Activated naive CD8-positive, alpha-beta T cell (primary cell): ENCODE results near the gene DISC1.

Experiments
- H3K27ac Mint-ChIP-seq: one replicate; pipeline ENCODE4 v1.8.0; 2021; ENCODE audit warnings: mixed read lengths
- H3K27me3 Mint-ChIP-seq: one replicate; pipeline ENCODE4 v1.8.0; 2021; ENCODE audit warnings: mixed read lengths
- H3K36me3 Mint-ChIP-seq: one replicate; pipeline ENCODE4 v1.8.0; 2021; ENCODE audit warnings: mixed read lengths
- H3K4me1 Mint-ChIP-seq: one replicate; pipeline ENCODE4 v1.8.0; 2021; ENCODE audit warnings: low read depth, mixed read lengths
- H3K4me3 Mint-ChIP-seq: one replicate; pipeline ENCODE4 v1.8.0; 2021; ENCODE audit warnings: mild to moderate bottlenecking, mixed read lengths
- H3K9me3 Mint-ChIP-seq: one replicate; pipeline ENCODE4 v1.8.0; 2021; ENCODE audit warnings: low read depth, mixed read lengths

DISC1 gene

DNA sequence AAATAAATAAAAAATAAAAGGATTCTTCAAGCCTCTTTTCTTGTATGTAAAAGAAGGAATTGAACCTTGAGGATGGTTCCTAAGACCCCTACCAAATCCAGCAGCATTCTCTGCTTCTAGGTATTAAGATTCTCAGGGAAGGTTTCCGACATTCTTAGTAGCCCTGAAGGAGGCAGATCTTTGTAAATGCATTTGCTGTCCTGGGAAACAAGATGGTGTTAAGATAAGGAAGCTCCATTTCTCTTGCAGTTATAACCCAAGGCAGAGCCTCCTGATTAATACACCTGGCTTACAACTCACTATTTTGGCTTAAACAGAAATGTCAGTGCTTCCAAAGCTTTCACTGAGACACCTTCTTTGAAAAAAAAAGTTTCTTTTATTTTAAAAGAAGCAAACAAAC lies 393.8 kb downstream of the DISC1 start:
- H3K36me3 Mint-ChIP-seq, result peaks cover 8% of the 10 kb centered on the region
- H3K4me3 Mint-ChIP-seq, result no peak overlapping the region
- no peaks in the 10 kb centered on the region for H3K27me3 Mint-ChIP-seq
- no peaks in the 10 kb centered on the region for H3K4me1 Mint-ChIP-seq
- no peaks in the 10 kb centered on the region for H3K9me3 Mint-ChIP-seq
- H3K27ac Mint-ChIP-seq, result no peak overlapping the region

DNA sequence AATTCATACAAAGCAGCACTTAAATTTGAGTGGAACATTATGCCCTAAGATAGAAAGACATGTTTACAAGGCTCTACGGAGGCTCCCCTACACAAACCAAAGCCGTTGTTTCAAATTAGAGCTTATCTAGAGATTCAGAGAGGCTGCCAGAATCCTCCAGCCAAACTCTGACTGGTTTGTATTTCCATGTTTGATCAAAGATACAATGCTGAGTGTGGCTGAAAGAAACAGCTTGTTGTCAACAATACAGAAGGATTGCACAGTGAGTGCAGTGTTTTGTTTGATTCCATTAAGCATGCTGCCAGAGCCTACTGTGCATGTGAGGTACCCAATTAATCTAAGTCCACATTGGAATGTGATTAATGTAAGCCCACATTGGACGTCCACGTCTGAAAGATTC lies 402.7 kb downstream of the DISC1 start:
- no peaks in the 10 kb centered on the region for H3K27me3 Mint-ChIP-seq
- no peak overlapping the region for H3K4me3 Mint-ChIP-seq
- no peaks in the 10 kb centered on the region for H3K9me3 Mint-ChIP-seq
- no peaks in the 10 kb centered on the region for H3K4me1 Mint-ChIP-seq
- H3K27ac Mint-ChIP-seq, result no peak overlapping the region
- peaks cover 21% of the 10 kb centered on the region for H3K36me3 Mint-ChIP-seq

DNA sequence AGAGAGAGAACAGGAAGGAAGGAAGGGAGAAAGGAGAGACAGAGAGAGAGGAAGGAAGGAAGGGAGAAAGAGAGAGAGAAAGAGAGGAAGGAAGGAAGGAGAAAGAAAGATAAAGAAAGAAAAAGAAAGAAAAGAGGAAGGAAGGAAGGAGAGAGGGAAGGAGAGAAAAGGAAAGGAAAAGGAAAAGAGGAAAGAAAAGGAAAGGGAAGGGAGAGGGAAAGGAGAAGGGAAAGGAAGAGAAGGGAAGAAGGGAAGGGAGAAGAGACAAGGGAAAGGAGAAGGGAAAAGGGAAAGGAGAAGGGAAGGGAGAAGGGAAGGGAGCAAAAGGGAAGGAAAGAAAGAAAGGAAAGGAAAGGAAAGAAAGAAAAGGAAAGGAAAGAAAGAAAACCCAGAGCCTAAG lies 404.6 kb downstream of the DISC1 start:
- H3K4me1 Mint-ChIP-seq, result no peaks in the 10 kb centered on the region
- H3K9me3 Mint-ChIP-seq, result no peaks in the 10 kb centered on the region
- H3K27me3 Mint-ChIP-seq, result no peaks in the 10 kb centered on the region
- H3K36me3 Mint-ChIP-seq, result peaks cover 26% of the 10 kb centered on the region
- no peak overlapping the region for H3K4me3 Mint-ChIP-seq
- no peak overlapping the region for H3K27ac Mint-ChIP-seq

DNA sequence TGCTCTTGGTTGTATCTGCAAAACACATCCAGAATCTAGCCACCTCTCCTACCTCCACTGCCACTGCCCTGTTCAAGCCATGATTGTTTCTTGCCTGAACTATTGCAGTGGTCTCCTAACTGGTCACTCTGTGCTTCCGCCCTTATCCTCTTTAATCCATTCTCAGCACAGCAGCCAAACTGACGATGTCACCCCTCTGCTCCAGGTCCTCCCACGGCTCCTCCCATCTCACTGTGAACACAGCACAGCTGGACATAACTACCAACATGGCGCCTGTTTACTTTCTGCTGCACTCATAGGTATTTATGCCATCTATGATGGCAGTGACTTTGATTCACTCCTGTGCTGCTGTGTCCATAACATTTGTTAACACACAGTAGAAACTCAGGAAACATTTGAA lies 406.7 kb downstream of the DISC1 start:
- no peaks in the 10 kb centered on the region for H3K4me1 Mint-ChIP-seq
- H3K27me3 Mint-ChIP-seq, result no peaks in the 10 kb centered on the region
- no peak overlapping the region for H3K4me3 Mint-ChIP-seq
- peaks cover 18% of the 10 kb centered on the region for H3K36me3 Mint-ChIP-seq
- no peak overlapping the region for H3K27ac Mint-ChIP-seq
- H3K9me3 Mint-ChIP-seq, result no peaks in the 10 kb centered on the region

DNA sequence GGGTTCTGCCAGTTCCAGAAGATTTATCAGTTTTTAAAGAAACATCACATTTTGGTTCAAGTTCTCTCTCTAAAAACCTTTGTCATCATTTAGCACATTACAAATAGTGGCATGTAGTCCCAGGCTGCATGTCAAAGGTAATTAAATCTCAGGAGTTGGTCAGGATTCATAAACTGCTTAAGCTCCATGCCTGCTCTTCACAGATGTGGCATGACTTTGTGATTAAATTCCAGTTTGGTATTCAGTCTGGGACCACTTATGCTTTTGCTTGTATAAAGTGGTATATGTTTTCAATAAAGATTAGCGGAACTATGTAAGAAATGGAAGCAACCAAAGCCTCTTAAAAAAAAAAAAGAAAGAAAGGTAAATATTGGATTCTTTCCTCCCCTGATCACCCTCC lies 408.0 kb downstream of the DISC1 start:
- H3K9me3 Mint-ChIP-seq, result no peaks in the 10 kb centered on the region
- no peaks in the 10 kb centered on the region for H3K27me3 Mint-ChIP-seq
- H3K4me3 Mint-ChIP-seq, result no peak overlapping the region
- no peaks in the 10 kb centered on the region for H3K4me1 Mint-ChIP-seq
- H3K27ac Mint-ChIP-seq, result no peak overlapping the region
- peaks cover 22% of the 10 kb centered on the region for H3K36me3 Mint-ChIP-seq

DNA sequence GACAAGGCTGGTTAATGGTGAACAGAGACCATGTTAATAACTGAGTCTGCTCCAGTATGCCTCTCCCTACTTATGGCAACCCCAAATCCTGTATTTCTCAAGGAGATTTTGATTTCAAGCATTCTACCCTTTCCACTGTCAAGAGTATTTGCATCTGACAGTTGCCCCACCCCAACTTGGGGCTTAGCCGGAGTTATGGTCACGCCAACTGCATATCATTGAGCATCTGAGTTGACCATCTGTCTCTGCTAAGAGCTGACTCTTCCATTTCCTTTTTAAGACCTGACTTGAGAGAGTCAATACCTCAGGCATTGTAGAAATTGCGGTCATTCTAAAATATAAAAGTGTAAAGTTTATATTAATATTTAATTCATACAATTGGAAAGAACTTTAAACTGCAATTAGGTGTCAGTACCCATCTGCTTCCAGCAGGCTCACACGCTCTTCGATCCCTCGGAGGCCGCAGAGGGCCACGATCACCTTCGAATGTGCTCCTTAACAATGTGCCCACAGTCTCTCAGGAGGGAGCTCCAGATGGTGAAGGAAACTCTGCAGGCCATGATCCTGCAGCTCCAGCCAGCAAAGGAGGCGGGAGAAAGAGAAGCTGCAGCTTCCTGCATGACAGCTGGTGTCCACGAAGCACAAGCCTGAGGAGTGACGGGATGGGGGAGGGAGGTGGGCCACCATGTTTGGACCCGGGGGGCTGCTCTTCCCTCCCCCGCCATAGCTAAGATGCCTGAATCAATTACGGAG lies 409.8 kb downstream of the DISC1 start:
- H3K27me3 Mint-ChIP-seq, result no peaks in the 10 kb centered on the region
- peaks cover 23% of the 10 kb centered on the region for H3K36me3 Mint-ChIP-seq
- H3K4me1 Mint-ChIP-seq, result no peaks in the 10 kb centered on the region
- no peak overlapping the region for H3K4me3 Mint-ChIP-seq
- H3K27ac Mint-ChIP-seq, result no peak overlapping the region
- no peaks in the 10 kb centered on the region for H3K9me3 Mint-ChIP-seq

DNA sequence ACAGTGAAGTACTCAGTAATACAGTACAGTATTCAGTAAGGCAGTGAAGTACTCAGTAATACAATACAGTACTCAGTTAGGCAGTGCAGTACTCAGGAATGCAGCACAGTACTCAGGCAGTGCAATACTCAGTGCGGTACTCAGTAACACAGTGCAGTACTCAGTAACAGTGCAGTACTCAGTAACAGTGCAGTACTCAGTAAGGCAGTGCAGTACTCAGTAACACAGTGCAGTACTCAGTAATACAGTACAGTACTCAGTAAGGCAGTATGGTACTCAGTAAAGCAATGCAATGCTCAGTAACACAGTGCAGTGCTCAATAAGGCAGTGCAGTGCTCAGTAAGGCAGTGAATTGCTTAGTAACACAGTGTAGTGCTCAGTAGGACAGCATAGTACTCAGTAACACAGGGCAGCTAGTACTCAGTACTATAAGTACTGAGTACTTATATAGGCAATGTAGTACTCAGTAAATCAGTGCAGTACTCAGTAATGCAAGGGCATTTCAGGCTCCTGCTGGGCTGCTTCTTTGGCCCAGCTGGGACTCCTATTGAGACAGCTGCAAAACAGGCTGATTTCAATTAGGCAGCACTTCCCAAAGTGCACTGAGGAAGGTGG lies 411.3 kb downstream of the DISC1 start:
- Mint-ChIP-seq H3K4me3 (no peak overlapping the region), H3K9me3 (peaks cover 5% of the 10 kb centered on the region), H3K36me3 (peaks cover 22% of the 10 kb centered on the region), H3K27me3 (no peaks in the 10 kb centered on the region), H3K27ac (no peak overlapping the region), H3K4me1 (no peaks in the 10 kb centered on the region)

DNA sequence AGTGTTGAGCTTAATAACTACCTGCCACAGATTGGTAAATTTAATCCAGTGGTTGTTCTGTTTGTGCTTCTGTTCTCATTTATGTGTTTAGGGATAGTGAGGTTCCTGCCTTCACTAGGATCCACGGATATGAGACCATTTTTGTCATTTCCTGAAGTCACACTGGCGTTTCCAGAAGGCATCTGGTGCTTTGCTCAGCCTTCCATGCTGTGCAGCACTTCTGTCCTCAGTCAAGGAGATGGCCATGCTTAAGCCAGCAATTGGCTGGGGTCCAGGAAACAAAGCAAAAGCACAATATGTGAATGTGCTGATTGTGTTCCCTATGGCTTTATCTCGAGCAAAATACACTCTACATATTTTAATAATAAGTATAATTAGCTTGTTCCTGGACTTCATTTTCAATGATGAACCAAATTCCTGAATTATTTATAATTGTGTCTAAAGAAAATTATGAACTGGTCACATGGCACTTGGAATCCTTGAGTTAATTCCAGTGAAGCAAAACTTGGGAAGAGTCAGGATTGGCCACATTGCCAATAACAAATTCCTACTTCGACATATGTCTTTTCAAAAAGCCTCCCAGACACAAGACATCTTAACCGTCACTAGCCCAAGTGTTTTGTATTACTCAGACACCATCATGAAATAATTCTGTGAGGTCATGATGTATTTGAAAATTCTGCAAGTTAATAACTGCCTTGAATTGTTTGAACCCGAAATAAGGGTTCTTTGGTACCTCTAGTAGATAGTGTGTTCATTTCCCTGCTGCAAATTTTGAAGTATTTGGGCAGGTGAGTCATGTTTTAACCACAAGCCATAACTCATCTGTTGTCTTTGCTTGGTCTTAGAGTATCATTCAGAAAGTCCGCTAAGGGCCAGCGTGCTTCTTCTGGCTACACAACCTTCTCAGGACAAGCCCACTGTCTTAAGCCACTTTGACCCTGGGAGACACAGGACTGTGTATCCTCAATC lies 412.4 kb downstream of the DISC1 start:
- Mint-ChIP-seq H3K27ac (no peak overlapping the region), H3K36me3 (peaks cover 17% of the 10 kb centered on the region), H3K4me1 (no peaks in the 10 kb centered on the region), H3K4me3 (no peak overlapping the region), H3K9me3 (peaks cover 6% of the 10 kb centered on the region), H3K27me3 (no peaks in the 10 kb centered on the region)

DNA sequence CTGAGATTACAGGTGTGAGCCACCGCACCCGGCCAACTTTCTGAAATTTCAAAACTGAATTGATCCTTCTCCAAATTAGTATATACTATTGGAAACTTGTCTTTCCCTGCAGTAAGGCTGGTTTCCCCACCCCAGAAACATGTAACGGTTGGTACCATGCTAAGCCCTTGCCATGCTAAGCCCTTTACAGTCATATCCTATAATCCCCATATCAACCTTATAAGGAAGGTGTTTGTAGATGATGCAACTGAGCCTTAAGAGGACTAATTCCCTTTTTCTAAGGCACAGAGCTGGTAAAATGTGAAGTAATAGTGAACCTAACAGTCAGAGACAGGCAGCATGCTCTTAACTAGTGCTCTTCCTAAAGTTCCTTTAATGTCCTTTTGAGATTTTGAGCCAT lies 413.7 kb downstream of the DISC1 start:
- no peaks in the 10 kb centered on the region for H3K4me1 Mint-ChIP-seq
- no peak overlapping the region for H3K4me3 Mint-ChIP-seq
- no peak overlapping the region for H3K27ac Mint-ChIP-seq

DNA sequence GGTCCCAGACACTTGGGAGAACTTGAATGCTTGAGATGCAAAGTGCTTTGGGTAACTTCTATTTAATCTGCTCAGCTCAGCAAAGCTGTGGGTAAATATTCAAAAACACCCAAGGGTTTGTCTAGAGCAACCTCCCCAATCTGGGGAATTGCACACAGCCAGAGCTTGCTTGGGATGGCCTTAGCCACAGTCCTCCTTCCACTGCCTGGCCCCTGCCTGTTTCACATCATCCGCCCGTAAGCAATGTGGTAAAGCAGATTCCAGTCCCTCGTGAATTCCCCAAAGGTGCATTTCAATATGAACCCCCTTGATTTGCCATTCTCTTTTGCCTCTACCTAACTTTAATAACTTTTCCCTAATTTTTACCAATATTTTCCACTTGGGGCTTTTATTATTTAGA lies 418.1 kb downstream of the DISC1 start:
- Mint-ChIP-seq H3K27me3 (no peaks in the 10 kb centered on the region), H3K4me1 (no peaks in the 10 kb centered on the region), H3K36me3 (peaks cover 12% of the 10 kb centered on the region), H3K27ac (no peak overlapping the region), H3K4me3 (no peak overlapping the region), H3K9me3 (peaks cover 6% of the 10 kb centered on the region)

More for the DNA sequence above, 413.7 kb downstream of the DISC1 start:
- Mint-ChIP-seq H3K36me3 (peaks cover 14% of the 10 kb centered on the region), H3K9me3 (peaks cover 6% of the 10 kb centered on the region), H3K27me3 (no peaks in the 10 kb centered on the region)

DNA sequence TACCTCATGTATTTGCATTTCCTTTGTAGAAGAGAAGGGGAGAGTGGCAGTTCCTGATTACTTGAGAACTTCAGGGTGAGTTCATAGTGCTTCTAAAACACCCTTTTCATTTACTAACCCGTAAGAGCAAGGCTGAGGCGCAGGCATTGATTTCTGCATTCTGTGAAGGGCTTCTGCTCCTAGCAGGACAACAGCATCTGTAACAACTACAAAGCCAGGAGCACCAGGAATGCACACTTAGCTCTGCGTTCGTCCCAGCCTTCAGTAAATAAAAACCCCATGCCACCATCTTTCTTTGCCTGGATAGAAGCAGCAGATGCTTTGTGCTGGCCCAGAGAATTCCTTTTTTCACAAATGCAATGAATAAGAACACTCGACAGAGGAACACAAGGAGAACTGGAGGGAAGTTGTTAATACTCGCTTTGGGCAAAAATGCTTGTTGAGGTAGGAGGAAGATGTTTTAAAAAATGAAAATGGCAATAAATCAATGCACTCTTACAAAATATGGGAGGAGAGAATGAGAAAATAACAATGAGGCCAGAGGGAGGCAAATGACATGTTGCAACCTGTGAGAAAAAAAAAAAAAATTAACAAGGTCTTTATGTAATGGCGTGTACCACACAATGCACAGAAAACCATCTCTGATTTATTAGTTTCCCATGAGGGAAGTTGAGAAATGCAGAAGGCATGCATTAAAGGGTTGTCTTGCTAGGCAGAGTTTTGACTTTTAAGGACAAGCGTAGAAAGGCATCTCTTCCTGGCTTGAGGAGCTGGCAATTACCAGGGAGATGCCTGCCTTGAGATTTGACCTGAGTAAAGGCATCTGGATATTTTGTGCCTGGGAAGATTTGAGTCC lies 418.8 kb downstream of the DISC1 start:
- Mint-ChIP-seq H3K27me3 (no peaks in the 10 kb centered on the region), H3K4me1 (no peaks in the 10 kb centered on the region)

DNA sequence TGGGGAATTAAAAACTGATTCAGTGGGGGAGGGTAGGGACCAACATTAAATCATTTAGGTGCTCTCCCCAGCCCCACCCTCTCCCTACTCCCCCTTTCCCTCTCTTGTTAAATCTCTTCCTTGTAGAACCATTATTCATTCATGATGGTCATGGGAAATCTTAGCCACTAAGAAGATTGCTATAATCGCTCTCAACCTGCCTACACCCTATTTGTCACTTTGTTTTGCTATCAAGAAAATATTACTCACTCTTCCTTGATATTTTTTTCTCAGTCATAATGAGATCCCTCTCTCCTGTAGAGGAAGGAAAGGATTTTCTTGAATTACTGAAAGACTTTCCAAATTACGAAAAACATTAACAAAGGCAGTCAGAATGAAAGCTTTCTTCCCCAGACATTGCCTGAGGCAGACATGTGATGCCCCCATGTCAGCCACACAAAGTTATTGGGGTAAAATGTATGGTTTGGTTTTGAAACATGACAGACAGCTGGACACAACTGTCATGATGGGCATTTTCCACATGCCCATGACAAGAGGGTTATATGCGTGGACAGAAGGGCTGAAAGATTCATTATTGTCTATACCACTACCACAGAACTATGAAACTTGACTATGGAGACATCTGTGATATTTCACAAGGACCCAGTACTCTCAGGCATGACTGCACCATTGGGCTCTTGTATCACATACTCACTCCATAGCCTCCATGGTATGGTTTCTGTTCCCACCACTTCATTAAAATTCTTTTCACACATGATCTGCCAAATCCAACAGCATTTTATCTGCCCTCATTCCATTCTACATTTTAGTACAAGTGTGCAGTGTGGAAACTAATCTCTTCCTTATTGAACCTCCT lies 420.1 kb downstream of the DISC1 start:
- Mint-ChIP-seq H3K27me3 (no peaks in the 10 kb centered on the region), H3K36me3 (peaks cover 14% of the 10 kb centered on the region), H3K4me1 (no peaks in the 10 kb centered on the region), H3K4me3 (no peak overlapping the region), H3K9me3 (peaks cover 6% of the 10 kb centered on the region), H3K27ac (no peak overlapping the region)

More for the DNA sequence above, 418.8 kb downstream of the DISC1 start:
- Mint-ChIP-seq H3K9me3 (peaks cover 6% of the 10 kb centered on the region), H3K27ac (no peak overlapping the region), H3K36me3 (peaks cover 12% of the 10 kb centered on the region), H3K4me3 (no peak overlapping the region)

DNA sequence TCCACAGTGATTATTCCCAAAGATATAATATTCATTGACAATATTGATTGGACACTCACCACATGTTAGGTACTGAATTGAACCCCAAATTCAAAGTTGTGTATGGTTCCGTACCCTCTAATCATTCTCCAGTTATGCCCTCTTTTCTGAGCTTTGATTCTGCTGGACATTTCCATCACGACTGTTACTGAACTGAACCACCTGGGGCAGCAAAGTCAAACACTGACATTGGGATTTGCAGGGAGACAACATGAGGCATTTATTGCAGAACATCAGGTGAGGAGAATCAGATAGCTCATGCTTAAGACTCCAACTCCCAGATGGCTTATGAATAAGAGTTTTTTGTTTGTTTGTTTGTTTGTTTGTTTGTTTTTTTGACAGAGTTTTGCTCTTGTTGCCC lies 420.9 kb downstream of the DISC1 start:
- H3K27ac Mint-ChIP-seq, result no peak overlapping the region
- H3K4me1 Mint-ChIP-seq, result no peaks in the 10 kb centered on the region
- H3K27me3 Mint-ChIP-seq, result no peaks in the 10 kb centered on the region
- no peak overlapping the region for H3K4me3 Mint-ChIP-seq
- peaks cover 5% of the 10 kb centered on the region for H3K9me3 Mint-ChIP-seq
- H3K36me3 Mint-ChIP-seq, result peaks cover 14% of the 10 kb centered on the region

DNA sequence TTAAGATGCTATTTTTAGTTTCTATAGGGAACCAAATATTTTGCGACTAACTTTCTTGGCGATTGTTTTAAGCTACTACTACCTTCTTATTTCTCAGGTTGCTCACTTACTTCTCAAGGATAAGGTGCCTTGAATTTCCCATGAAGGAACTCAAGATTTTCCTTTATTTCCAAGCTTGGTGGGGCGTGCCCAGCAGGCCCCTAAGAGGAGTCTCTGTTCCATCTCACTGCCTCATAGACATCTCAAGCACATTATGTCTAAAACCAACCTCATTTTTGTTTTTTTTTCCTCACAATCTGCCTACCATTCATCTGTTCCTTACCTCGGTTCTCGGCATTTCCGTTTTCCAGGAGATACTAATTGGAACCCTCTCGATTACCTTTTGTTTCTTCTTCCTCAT lies 421.9 kb downstream of the DISC1 start:
- Mint-ChIP-seq H3K9me3 (no peaks in the 10 kb centered on the region), H3K27me3 (no peaks in the 10 kb centered on the region), H3K4me3 (no peak overlapping the region), H3K27ac (no peak overlapping the region), H3K4me1 (no peaks in the 10 kb centered on the region), H3K36me3 (peaks cover 14% of the 10 kb centered on the region)
